ENCODE measurements around the gene RCAN3.
"Not testable (repeated sequence)": the region's sequence is repeated elsewhere in the genome, so short reads cannot be mapped to it uniquely, and the experiment has no call there.

Gene RCAN3

DNA sequence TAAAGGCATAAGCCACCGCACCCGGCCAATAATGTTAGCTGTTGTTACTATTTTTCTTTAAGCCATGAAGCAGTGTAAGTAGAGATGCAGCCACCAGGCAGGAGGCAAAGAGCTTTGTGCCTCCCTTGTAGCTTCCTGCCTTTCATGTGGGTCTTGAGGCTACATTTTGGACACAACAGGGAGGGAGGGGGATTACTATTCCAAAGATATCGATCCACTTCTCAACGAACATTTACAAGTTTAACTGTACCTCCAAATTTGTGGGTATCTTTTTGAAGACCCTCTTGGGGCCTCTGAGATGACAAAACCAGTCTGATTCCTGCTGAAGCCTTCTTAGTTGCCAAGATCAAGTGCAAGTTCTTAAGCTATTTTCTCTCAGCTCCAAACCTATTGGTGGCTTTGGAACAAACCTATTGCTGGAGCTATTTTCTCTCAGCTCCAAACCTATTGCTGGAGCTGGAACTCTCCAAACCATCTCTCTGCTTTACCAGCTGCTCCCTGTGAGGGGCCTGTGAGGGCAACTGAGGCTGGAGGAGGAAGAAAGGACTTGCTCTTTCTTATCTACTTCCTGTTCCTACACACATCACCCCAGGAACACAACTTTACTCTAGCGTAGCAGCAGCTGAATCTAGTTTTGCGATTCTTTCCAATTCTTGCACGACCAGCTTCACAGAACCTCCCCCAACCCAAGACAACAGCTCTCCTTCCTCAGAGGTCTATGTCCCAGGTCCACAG is 16.1 kb upstream of the RCAN3 start:
- no peak for DNase-seq

DNA sequence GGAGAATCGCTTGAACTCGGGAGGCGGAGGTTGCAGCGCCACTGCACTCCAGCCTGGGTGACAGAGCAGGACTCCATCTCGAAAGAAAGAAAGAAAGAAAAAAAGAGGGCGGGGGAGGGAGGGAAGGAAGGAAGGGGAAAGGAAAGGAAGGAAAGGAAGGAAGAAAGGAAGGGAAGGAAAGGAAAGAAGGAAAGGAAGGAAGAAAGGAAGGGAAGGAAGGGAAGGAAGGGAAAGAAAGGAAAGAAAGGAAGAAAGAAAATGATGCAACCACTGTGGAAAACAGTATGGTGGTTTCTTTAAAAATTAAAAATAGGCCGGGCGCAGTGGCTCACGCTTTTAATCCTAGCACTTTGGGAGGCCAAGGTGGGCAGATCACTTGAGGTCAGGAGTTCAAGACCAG is 15.2 kb upstream of the RCAN3 start:
- DNase-seq = no peak

DNA sequence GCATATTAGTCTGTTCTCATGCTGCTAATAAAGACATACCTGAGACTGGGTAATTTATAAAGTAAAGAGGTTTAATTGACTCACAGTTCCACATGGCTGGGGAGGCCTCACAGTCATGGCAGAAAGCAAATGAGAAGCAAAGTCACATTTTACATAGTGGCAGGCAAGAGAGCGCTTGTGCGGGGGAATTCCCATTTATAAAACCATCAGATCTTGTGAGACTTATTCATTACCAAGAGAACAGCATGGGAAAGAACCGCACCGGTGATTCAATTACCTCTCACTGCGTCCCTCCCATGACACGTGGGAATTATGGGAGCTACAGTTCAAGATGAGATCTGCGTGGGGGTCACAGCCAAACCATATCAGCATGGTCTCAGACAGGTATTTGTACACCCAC is 14.5 kb upstream of the RCAN3 start:
- DNase-seq = not testable (repeated sequence)

DNA sequence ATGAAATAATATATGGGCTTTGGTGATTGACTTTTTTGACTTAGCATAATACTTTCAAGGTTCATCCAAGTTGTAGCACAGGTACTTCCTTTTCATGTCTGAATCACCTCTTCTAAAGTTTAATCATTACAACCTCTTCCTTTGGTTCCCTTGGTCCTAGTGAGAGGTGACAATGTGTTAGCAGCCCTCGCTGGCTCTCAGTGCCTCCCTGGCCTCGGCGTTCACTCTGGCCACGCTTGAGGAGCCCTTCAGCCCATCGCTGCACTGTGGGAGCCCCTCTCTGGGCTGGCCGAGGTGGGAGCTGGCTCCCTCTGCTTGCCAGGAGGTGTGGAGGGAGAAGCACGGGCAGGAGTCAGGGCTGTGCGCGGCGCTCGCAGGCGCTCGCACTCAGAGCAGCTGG is 13.0 kb upstream of the RCAN3 start:
- no peak for DNase-seq

DNA sequence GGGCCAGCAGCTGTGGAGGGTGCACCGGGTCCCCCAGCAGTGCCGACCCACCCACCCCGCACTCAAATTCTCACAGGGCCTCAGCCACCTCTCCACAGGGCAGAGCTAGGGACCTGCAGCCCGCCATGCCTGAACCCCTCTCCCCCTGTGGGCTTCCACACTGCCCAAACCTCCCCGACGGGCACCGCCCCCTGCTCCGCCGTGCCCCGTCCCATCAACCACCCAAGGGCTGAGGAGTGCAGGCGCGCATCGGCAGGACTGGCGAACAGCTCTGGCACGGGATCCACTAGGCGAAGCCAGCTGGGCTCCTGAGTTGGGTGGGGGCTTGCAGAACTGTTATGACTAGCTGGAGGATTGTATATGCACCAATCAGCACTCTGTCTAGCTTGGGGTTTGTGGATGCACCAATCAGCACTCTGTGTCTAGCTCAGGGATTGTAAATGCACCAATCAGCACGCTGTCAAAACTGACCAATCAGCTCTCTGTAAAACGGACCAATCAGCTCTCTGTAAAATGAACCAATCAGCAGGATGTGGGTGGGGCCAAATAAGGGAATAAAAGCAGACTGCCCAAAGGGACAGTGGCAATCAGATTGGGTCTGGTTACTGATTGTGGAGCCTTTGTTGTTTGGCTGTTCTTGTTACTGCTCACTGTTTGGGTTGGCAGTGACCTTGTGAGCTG is 12.4 kb upstream of the RCAN3 start:
- DNase-seq = no peak

DNA sequence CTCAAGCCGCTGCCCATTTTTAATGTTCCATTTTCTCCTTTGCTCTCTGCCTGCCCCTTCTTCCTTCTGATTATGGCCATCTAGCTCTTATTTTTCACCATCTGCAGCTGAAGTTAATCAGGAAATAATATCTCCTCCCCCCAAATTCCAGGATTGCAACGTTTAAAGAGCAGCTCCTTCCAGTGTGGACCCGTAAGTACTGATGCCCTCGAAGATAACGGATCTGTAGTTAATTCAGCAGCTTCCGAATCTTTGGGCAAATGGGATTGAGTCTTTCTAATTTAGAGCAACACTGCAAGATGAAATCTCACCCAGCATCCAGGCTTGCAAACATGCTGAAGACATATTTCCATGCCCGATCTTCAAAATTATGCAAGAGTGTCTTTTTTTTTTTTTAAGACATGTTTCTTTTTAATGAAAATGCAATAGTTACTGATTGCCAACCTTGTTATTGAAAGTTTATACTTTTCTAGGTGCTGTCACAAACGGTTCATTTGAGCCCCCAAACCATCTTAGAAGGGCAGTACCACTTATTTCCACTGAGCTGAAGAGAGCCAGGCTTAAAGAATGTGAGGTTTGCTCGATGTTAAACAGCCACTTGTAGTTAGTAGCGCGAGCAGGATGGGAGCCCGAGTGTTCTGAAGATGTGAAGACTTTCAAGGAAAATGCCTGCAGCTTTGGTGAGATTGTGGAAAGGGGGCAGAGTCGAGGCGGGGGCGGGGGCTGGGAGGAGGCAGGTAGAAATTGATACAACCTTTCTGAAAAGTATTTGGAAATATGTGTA is 10.9 kb upstream of the RCAN3 start:
- DNase-seq = no peak

DNA sequence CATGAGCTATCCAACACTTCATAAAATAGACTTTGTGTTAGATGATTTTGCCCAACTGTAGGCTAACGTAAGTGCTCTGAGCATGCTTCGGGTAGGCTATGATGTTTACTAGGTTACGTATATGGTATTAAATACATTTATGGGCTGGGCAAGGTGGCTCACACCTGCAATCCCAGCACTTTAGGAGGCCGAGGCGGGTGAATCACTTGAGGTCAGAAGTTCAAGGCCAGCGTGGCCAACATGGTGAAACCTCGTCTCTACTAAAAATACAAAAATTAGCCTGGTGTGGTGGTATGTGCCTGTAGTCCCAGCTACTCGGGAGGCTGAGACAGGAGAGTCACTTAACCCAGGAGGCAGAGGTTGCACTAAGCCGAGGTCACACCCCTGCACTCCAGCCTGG is 9.7 kb upstream of the RCAN3 start:
- not testable (repeated sequence) for DNase-seq

DNA sequence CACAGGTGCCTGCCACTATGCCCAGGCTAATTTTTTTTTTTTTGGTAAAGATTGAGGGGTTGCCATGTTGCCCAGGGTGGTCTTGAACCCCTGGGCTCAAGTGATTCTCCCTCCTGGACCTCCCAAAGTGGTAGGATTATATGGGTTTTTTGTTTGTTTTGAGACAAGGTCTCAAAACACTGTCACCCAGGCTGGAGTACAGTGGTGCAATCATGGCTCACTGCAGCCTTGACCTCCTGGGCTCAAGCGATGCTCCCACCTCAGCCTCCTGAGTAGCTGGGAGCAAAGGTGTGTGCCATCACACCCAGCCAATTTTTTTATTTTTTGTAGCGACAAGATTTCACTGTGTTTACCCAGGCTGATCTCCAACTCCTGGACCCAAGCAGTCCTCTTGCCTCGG is 8.9 kb upstream of the RCAN3 start:
- DNase-seq = no peak

DNA sequence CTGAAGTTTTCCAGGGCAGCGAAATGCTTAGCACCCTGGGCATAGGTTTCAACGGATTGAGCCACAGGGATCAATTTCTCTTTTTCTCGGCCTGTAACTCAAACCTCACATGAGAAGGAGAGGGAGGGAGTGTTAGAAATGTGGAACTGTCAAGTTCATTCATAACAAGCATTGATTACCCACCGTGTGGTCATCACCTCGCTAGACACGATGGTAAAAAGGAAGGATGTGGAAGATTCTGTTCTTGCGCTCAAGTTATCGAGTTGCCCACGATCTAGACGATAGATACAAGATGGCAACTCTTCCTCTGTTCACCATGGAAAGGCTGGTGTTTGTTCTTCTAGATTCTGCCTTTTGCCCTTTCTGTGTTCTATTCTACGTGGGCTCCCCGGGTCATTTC is 4.0 kb upstream of the RCAN3 start:
- no peak for DNase-seq

DNA sequence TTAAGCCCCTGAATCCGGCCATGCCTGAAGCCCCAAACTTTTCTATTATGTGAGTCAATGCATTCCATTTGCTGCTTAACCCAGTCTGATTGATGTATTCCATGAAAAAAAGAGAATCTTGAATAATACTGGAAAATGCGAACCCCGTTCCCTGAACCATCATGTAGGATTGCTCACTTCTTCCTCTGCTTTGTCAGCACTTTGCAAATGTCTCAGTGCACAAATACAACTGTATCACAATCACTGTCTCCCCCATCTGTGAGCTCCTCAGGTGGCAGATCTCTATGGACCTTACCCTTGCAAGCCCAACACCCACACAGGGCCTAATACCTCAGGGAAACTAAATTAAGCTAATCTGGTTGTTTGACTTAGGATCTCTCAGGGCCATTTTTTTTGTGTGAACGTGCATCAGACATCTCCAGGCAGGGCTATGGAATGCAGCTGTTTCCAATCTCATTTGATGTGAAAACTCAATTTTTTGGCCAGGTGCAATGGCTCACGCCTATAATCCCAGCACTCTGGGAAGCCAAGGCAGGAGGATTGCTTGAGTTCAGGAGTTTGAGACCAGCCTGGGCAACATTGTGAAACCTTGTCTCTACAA is 2.1 kb upstream of the RCAN3 start:
- DNase-seq = no peak

DNA sequence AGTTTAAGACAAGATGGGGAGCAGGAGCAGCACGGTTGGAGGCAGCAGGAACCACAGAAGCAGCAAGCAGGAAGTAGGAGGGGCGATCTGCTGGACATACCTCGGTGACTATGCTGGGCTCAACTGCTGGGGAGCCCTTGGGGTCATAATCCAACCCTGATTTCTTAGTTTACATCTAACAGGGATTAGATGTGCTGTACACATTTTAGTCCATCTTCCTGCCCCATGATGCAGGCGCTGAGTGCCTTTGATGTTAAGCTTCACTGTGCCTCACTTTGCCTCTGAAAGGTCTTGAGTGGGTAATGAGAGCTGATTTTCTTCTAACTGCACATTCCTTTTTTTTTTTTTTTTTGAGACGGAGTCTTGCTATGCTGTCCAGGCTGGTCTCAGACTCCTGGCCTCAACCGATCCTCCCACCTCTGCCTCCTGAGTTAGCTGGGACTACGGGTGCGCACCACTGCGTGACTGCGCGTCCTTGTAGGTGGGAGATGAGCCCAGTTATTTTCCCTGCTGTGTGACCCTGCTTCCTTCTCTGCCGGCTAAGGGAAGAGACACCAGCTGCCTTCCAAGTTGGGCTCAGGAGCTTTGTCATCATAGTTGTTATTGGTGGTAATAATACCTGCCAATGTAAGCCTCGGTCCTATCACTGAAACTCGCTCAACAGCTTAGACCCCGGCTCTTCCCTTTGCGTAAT is 1.1 kb upstream of the RCAN3 start:
- no peak for DNase-seq

DNA sequence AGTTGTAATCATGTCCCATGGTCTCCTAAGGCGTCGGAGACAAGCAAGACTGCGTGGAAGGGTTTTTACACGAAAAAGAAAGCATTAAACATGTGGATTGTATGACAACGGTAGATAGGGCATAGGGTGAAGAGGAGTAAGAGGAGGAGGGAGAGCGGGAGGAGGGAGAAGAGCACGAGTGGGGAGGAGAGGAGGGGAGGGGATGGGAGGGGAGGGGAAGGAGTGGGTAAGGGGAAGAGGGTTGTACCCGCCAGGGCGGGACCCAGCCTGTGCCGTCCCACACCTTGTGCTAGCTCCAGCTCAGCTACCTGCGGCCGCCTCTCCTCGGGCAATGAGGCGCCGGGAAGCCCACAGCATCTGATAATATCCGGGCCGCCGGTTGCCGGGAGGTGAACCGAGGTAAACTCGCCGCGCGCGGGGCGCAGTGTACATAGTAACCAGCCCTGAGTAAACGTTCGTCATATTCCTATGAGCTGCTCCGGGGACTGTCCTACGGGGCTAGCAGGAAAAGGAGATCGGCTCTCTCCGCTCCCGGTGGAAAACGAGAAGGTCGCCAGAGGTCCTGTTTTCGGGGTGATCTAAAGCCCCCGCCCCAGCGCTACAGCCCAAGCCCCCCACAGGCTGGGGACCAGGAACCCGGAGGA is 449 bp upstream of the RCAN3 start:
- DNase-seq = peak; percentile 79

DNA sequence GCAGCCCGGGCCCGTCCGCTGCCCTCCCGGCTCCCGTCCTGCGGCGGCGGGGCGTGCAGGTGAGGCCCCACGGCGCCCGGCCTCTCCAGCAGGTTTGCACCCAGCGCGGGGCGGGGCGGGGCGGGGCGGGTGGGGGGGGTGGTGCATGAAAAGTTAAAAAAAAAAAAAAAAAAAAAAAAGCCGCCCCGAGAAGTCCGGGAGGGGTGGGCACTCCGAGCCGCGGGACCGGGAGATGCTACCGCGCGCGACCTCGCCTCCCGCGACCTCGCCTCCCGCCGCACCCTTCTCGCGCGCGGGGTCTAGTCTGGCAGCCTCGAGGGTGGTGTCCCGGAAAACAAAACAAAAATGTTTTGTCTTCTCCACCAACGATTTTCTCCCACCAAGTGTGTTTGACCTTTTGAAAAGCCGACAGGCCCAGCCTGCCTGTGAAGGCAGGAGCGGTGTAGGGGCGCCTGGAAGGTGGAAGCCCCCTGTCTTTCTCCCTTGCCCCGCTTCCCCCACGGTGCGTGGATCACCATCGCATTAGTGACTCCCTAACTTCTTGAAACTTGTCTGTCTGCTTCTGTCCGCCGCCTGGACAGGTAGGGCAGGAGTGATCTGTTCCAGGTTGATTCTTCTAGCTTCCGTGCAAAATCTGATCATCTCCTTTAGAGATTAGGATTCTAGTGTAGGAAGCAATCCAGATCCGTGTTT is 569 bp downstream of the RCAN3 start:
- no peak for DNase-seq

DNA sequence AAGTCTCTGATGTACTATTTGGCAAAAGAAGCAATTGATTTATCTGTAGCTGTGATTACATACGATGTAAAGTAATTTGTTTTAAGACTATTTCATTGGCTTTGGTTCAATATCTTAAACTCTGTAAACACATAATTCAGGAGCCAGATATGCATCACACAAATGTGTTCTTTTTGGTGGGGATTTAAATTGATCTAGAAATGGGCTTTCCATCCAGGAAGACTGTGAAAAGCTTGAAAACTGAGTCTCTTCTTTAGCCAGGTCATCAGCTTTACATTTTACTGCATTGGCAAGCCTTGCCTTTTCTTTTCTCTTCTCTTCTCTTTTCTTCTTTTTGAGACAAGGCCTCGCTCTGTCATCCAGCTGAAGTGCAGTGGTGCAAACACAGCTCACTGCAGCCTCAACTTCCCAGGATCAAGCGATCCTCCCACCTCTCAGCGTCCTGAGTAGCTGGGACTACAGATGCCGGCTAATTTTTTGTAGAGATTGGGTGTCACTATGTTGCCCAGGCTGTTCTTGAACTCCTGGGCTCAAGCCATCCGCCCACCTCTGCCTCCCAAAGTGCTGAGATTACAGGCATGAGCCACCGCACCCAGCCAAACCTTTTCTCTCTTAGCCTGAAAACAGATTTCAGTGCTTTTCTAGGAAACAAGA is 1.4 kb downstream of the RCAN3 start:
- DNase-seq = no peak

DNA sequence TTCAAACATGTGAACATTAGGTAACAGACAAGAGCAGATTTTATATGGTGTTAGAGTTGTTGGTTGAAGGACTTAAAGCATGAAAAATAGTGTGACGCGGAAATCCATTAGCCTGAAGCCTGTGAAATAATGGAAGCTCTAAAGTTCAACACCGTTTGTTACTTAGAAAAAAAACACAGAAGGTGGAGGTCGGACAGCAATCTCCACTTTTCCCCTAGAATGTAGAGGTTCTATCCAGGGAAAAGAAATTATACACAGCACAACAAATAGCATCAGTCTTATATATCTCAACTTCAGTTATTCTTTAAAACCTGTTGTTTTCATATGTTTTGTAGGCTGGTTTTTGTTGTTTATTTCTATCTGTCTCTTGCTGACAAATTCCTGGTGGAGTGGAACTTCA is 1.9 kb downstream of the RCAN3 start:
- DNase-seq = no peak

DNA sequence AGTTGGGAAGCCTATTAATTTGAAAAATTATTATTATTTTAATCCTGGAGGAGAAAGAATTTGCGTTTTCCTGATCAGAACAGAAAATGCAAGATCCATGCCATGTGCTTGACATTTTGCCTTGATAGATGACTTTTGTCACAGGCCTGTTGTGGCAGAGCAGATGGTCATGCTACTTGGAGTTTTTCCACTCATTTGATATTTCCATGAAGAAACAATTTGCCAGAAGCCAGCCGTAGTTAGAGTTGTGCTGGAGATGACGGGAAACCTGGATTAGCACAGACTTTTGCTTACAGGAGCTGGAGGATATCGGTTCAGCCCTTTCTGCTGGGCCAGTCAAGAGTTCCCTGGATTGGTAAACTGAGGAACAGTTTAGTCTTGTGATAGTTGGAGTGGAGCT is 3.2 kb downstream of the RCAN3 start:
- no peak for DNase-seq

DNA sequence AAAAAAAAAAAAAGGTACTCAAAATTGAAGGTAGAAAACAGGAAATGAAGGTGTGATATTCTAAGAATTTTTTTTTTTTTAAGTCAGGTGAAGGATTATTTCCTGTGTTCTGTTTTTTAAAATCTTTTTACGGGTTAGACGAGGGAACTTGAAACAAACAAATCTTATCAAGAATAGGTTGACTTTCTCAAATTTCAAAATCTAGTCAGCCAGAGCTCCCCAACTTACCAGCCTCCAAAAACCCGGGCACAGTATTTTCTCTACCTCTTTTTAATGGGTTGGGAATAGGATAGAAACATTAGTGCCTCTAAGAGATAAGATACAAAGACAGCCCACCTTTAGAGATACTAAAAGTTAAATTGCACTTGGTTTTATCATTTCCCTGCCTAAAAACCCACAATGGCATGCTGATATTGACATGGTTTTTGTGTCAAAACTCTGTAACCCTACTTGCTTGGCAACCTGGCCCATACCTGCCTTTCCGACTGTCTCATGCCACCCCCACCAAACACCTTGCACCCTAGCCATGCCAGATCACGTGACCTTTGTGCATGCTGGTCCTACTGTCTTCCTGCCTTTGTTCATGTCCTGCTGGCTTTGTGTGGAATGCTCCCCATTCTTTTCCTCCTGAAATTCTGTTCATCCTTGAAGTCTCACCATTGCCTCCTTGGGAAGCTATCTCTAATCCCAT is 4.2 kb downstream of the RCAN3 start:
- DNase-seq = no peak

DNA sequence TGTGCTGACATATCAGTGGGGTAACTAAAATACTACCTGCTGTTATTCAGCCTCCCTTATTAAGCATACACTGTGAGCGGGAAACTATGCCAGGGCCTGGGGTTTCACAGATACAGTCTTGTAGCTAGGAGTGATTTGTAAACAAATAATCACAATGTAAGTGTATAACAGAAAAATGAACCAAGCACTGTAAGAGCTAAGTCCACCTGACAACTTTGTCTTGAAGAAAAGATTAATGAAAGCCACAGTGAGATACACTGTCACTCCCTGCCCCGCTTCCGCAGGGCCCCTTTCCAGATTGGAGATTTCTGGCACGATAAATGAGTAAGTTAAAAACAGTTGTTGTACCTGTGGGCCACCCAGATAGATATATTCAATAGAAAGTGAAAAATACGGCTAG is 4.8 kb downstream of the RCAN3 start:
- no peak for DNase-seq

DNA sequence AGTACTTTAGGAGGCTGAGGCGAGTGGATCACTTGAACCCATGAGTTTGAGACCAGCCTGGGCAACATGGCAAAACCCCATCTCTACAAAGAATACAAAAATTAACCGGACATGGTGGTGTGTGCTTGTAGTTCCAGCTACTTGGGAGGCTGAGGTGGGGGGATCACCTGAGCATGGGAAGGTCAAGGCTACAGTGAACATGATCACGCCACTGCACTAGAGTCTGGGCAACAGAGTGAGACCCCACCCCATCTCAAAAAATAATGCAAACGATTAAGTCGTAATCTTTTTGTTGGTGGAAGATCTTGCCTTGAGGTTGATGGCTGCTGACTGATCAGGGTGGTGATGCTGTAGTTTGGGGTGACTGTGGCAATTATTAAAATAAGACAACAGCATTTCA is 6.3 kb downstream of the RCAN3 start:
- no peak for DNase-seq

DNA sequence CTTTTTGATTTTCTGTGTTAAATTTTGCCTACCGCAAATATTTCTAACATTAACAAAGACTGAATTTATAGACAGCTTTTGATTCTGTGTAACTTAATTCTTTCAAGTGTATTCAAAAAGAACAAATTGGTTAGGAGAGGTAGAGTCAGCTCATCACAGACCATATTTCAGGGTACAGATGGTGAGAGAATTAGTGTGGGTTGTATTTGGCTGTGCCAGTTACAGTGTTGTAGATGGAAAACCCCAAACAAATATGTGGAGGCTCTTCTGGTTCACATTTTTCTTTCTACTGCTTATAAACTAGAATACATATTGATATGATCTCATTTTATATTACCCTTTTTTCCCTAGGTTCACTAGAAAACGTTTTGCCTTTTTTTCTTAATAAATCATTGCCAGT is 11.1 kb downstream of the RCAN3 start:
- no peak for DNase-seq

DNA sequence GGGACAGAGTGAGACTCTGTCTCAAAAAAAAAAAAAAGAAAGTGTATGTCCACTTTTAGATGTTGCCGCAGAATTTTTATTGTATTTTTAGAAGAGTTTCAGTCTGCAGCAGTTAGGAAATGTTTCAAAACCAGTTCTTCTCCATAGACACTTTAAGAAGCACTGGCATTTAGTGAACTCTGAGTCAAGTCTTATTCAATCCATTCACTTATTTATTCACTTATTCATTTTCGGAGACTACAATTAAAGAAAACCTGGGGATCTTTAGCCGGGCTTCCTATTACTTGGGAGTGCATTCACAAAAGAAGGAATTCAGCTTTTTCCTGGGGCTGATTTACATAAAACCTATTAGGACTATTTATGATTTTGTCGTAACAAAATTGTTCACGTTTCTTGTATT is 12.3 kb downstream of the RCAN3 start:
- DNase-seq = no peak

Data from islet precursor cell (in vitro differentiated cells).